CD4-positive, alpha-beta T cell (primary cell): ENCODE data around the gene WFDC5. TPM values are rescaled to one million over a fixed set of nuclear protein-coding genes. Genes with fewer than 3 reads are reported as not detected.

Experiments
- ATAC-seq: fragments of 200-7000 bp; cut with Tn5 transposase; one replicate; pipeline ENCODE4 v1.10.0; 2022; ENCODE audit warnings: mild to moderate bottlenecking; ENCODE audit not compliant: poor library complexity
- CTCF ChIA-PET: fragments of 350-600 bp; sonication (Branson Sonifier 250); formaldehyde crosslinking; loops from one replicate; lab custom pipeline; 2021; ENCODE audit warnings: antibody characterized with exemption, inconsistent platforms; lab: Charles Lee
- POLR2A ChIA-PET: fragments of 350-600 bp; sonication (Branson Sonifier 250); formaldehyde crosslinking; loops from one replicate; lab custom pipeline; 2021; ENCODE audit warnings: antibody characterized with exemption, inconsistent platforms; lab: Charles Lee
- DNase-seq, 14 experiments: peaks; one replicate each; pipeline ENCODE4 v3.0.0-alpha.2; 2013 to 2020; ENCODE audit warnings: mixed read lengths in 2 of 14
- H3K27ac ChIP-seq, 2 donors: one replicate each; pipeline versions ENCODE4 v1.5.1 to v1.7.0; 2013; ENCODE audit warnings: low read length in 2 of 2, low read depth in 1 of 2, mild to moderate bottlenecking in 1 of 2
- H3K27me3 ChIP-seq, 2 experiments: 1 replicate in 1 of 2; 2 replicates in 1 of 2; pipeline versions ENCODE4 v1.6.1 to v1.7.0; 2013; ENCODE audit warnings: low read length in 2 of 2, control low read depth in 1 of 2, mild to moderate bottlenecking in 1 of 2, moderate library complexity in 1 of 2; ENCODE audit not compliant: insufficient read depth in 2 of 2, control insufficient read depth in 1 of 2
- H3K36me3 ChIP-seq: one replicate; pipeline ENCODE4 v1.6.1; 2013; ENCODE audit warnings: low read length, control low read depth; ENCODE audit not compliant: insufficient read depth
- H3K4me1 ChIP-seq: one replicate; pipeline ENCODE4 v1.6.1; 2013; ENCODE audit warnings: low read length, control low read depth; ENCODE audit not compliant: insufficient read depth
- H3K4me3 ChIP-seq: one replicate; pipeline ENCODE4 v1.5.1; 2013; ENCODE audit warnings: mild to moderate bottlenecking, low read length, moderate library complexity
- H3K9me3 ChIP-seq, 2 experiments: 1 replicate in 1 of 2; 2 replicates in 1 of 2; pipeline versions ENCODE4 v1.6.1 to v1.7.0; 2013; ENCODE audit warnings: low read length in 2 of 2, mild to moderate bottlenecking in 2 of 2, control low read depth in 1 of 2, moderate library complexity in 1 of 2; ENCODE audit not compliant: control insufficient read depth in 1 of 2, insufficient read depth in 1 of 2
- H3K27ac Mint-ChIP-seq: one replicate; pipeline ENCODE4 v1.8.0; 2020; ENCODE audit warnings: mixed read lengths
- H3K27me3 Mint-ChIP-seq: one replicate; pipeline ENCODE4 v1.8.0; 2021; ENCODE audit warnings: mixed read lengths
- H3K36me3 Mint-ChIP-seq: one replicate; pipeline ENCODE4 v1.8.0; 2021; ENCODE audit warnings: low read depth, mixed read lengths
- H3K4me1 Mint-ChIP-seq: one replicate; pipeline ENCODE4 v1.8.0; 2021; ENCODE audit warnings: low read depth, mixed read lengths
- H3K4me3 Mint-ChIP-seq: one replicate; pipeline ENCODE4 v1.8.0; 2020; ENCODE audit warnings: mild to moderate bottlenecking, mixed read lengths
- H3K9me3 Mint-ChIP-seq: one replicate; pipeline ENCODE4 v1.8.0; 2020; ENCODE audit warnings: mixed read lengths
- CTCF ChIP-seq: fragments of 200-600 bp; IDR thresholded peaks from one replicate; pipeline ENCODE4 v1.8.0; 2022; ENCODE audit warnings: antibody characterized with exemption, mild to moderate bottlenecking
- intact Hi-C, 2 experiments: fragments of 100-400 bp; cut with DNase I in 1 of 2; cut with micrococcal nuclease in 1 of 2; formaldehyde crosslinking; loops; one replicate each; pipeline versions ENCODE4 v1.15.1 to v1.9.0; 2023 to 2025; cut with DNase I, micrococcal nuclease
- total RNA-seq, 174 experiments: library from RNA in 2 of 174; stranded (reverse) in 2 of 174; gene quantifications; one replicate each; pipeline ENCODE4 v1.2.3 and lab custom pipeline; 2021 to 2026

The WFDC5 gene
- total RNA-seq, 2 experiments from 2014 or later = not detected

GRCh38 chr20:45097485-45098102, 17.4 kb downstream of the WFDC5 start:
- H3K4me1 ChIP-seq = peaks cover 17% of the 10 kb centered on the region
- H3K27me3 Mint-ChIP-seq = peaks cover 53% of the 10 kb centered on the region
- intact Hi-C loops = loop anchor here (2.0 to 5.0 kb wide), 4 partner anchors 85 to 675 kb away; no protein-coding TSS in a partner anchor
- H3K27me3 ChIP-seq = peaks cover 25 to 46% of the 10 kb centered on the region in 2 experiments
- POLR2A ChIA-PET = no interaction called here
- H3K4me3 Mint-ChIP-seq = no peak overlapping the region
- peak overlapping the region; percentile 28 for H3K4me3 ChIP-seq
- H3K27ac ChIP-seq = no peak overlapping the region
- no peaks in the 10 kb centered on the region for H3K36me3 Mint-ChIP-seq
- H3K4me1 Mint-ChIP-seq = peaks cover 16% of the 10 kb centered on the region
- TF ChIP-seq CTCF = no peak
- ATAC-seq (peak; percentile 58), DNase-seq (peak in 9 of 14 experiments; percentile 24 to 73 (median 42))
- H3K9me3 ChIP-seq = peaks cover 0 to 13% of the 10 kb centered on the region in 2 experiments
- no peaks in the 10 kb centered on the region for H3K36me3 ChIP-seq
- CTCF ChIA-PET = interaction anchor here (1.7 to 5.0 kb wide), 4 partner anchors 14 to 85 kb away, joined by 3 to 37 read pairs (median 17); no protein-coding TSS in a partner anchor
- no peaks in the 10 kb centered on the region for H3K9me3 Mint-ChIP-seq
- H3K27ac Mint-ChIP-seq = no peak overlapping the region

DNA sequence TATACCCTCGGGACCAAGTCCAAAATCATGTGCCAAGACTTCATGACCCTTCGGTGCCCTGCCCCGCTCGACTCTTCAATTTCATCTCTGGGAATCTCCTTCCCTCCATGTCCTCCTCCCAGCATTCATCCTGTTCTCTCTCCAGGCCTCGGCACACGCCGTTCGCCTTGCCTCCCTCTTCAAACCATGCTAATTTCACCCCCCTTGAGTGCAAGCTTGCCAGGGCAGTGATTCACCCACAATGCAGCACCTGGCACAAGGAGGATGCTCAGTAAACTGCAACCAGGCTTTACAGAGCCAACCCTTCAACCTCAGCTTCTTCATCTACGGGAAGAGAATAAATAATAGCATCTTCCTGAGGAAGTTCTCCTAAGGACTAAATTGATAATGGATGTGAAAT, 18.2 kb downstream of the WFDC5 start:
- Mint-ChIP-seq H3K4me3 (no peak overlapping the region), H3K27me3 (peaks cover 53% of the 10 kb centered on the region), H3K9me3 (no peaks in the 10 kb centered on the region), H3K27ac (no peak overlapping the region), H3K4me1 (peaks cover 16% of the 10 kb centered on the region), H3K36me3 (no peaks in the 10 kb centered on the region)
- no peak for ATAC-seq
- no peaks in the 10 kb centered on the region for H3K36me3 ChIP-seq
- no peak overlapping the region for H3K4me3 ChIP-seq
- POLR2A ChIA-PET = interaction anchor here (1.1 kb wide), 1 partner anchor 25 kb away, joined by 3 read pairs; no protein-coding TSS in a partner anchor
- intact Hi-C loops = loop anchor here (1.0 to 5.0 kb wide), 5 partner anchors 52 to 676 kb away; no protein-coding TSS in a partner anchor
- DNase-seq = no peak
- H3K27ac ChIP-seq = no peak overlapping the region
- peaks cover 17% of the 10 kb centered on the region for H3K4me1 ChIP-seq
- CTCF ChIA-PET = interaction anchor here (1.0 to 5.0 kb wide), 10 partner anchors 13 to 674 kb away, joined by 3 to 37 read pairs (median 5); partner anchors contain the start of gene TOMM34
- H3K9me3 ChIP-seq = peaks cover 0 to 13% of the 10 kb centered on the region in 2 experiments
- H3K27me3 ChIP-seq = peaks cover 25 to 46% of the 10 kb centered on the region in 2 experiments
- TF ChIP-seq CTCF = no peak

- H3K9me3 ChIP-seq = peaks cover 0 to 11% of the 10 kb centered on the region in 2 experiments
- peak; percentile 72 for TF ChIP-seq CTCF
- Mint-ChIP-seq H3K4me3 (peak overlapping the region; percentile 15), H3K27me3 (peaks cover 44% of the 10 kb centered on the region), H3K36me3 (no peaks in the 10 kb centered on the region), H3K9me3 (no peaks in the 10 kb centered on the region), H3K4me1 (peaks cover 16% of the 10 kb centered on the region), H3K27ac (no peak overlapping the region)
- H3K4me3 ChIP-seq = no peak overlapping the region
- DNase-seq (peak; percentile 31 to 81 (median 46)), ATAC-seq (peak; percentile 58)
- H3K27me3 ChIP-seq = peaks cover 25 to 42% of the 10 kb centered on the region in 2 experiments
- ChIA-PET POLR2A (interaction anchor here (0.6 to 1.6 kb wide), 6 partner anchors 13 to 217 kb away, joined by 3 to 10 read pairs (median 4); no protein-coding TSS in a partner anchor), CTCF (interaction anchor here (0.6 to 5.0 kb wide), 19 partner anchors 10 to 675 kb away, joined by 3 to 37 read pairs (median 4); partner anchors contain the start of genes TOMM34 and WFDC5)
- intact Hi-C loops = loop anchor here (1.0 to 5.0 kb wide), 5 partner anchors 52 to 676 kb away; no protein-coding TSS in a partner anchor
- H3K27ac ChIP-seq = no peak overlapping the region
- peaks cover 13% of the 10 kb centered on the region for H3K4me1 ChIP-seq
- H3K36me3 ChIP-seq = no peaks in the 10 kb centered on the region
These were observed 19.2 kb downstream of the WFDC5 start for GRCh38 chr20:45095805-45096238.
